Thoracic aorta (tissue), 2 donors: Measurements from ENCODE around the gene NOL11. TPM values are rescaled to one million over a fixed set of nuclear protein-coding genes. Genes with fewer than 3 reads are reported as not detected.
A peak's percentile ranks its signal among the peaks of the same experiment; 100 is the strongest.

ENCODE experiments used
- ATAC-seq: fragments of 150-250 bp; one replicate; pipeline ENCODE4 v1.8.0; 2017; ENCODE audit warnings: low read depth; ENCODE audit not compliant: insufficient number of reproducible peaks, low FRiP score
- DNase-seq: peaks from one replicate; pipeline ENCODE4 v3.0.0-alpha.2; 2020; ENCODE audit warnings: low spot score
- H3K27ac ChIP-seq, 2 donors: fragments of 200-600 bp; sonication (generic); 1 replicate in 1 of 2; 2 replicates in 1 of 2; pipeline ENCODE4 v1.5.1; 2016; ENCODE audit warnings: mild to moderate bottlenecking in 2 of 2, moderate library complexity in 2 of 2
- H3K27me3 ChIP-seq: fragments of 200-600 bp; sonication (generic); replicated peaks from 2 replicates; pipeline ENCODE4 v1.6.0; 2016; ENCODE audit warnings: mild to moderate bottlenecking; ENCODE audit not compliant: insufficient read depth
- H3K36me3 ChIP-seq: fragments of 200-600 bp; sonication (generic); one replicate; pipeline ENCODE4 v1.5.1; 2016
- H3K4me1 ChIP-seq, 2 donors: fragments of 200-600 bp; sonication (generic); 1 replicate in 1 of 2; 2 replicates in 1 of 2; pipeline versions ENCODE4 v1.5.1 to v1.6.0; 2016; ENCODE audit warnings: low read depth in 2 of 2, mild to moderate bottlenecking in 1 of 2; ENCODE audit not compliant: control insufficient read depth in 1 of 2
- H3K4me3 ChIP-seq: fragments of 200-600 bp; sonication (generic); 2 replicates; pipeline ENCODE4 v1.5.1; 2016; ENCODE audit warnings: mild to moderate bottlenecking
- H3K9me3 ChIP-seq: fragments of 200-600 bp; sonication (generic); 2 replicates; pipeline ENCODE4 v1.5.1; 2016
- CTCF ChIP-seq: fragments of 200-600 bp; sonication (generic); IDR thresholded peaks from one replicate; pipeline ENCODE4 v1.5.1; 2019; ENCODE audit warnings: antibody characterized with exemption
- total RNA-seq, 2 donors: library from RNA; depleted of rRNA; stranded (reverse); fragments of >200 nt; gene quantifications; one replicate each; pipeline versions ENCODE4 v1.1.0 to v1.2.3, GENCODE V29; 2016

Gene NOL11
- total RNA-seq, 2 donors from 2014 or later, result 12.2 to 22.2 TPM

DNA sequence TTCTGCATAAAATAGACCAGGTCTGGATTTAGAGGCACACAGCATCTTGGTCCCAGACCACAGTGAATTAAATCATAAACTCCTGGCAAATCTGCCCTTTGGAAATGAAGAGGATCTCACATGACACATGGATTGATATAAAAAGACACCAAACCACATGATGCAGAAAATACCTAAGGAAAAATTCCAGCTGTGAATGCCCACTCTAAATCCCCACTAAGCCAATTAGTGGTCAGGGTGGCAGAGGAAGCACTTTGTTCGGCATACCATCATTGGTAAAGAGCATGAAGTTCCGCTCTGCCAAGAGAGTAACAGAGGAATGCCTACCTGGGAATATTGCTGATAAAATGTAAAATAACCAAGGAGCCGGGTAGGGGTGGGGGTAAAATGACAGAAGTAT is 32.4 kb upstream of the NOL11 start:
- Histone ChIP-seq H3K4me3 (no peak overlapping the region), H3K27ac (no peak overlapping the region), H3K27me3 (no peaks in the 10 kb centered on the region), H3K36me3 (no peaks in the 10 kb centered on the region), H3K4me1 (peaks cover 0 to 8% of the 10 kb centered on the region in 2 donors), H3K9me3 (no peaks in the 10 kb centered on the region)
- ATAC-seq (no peak), DNase-seq (no peak)
- TF ChIP-seq CTCF, result no peak

- ATAC-seq (no peak), DNase-seq (no peak)
- Histone ChIP-seq H3K9me3 (no peaks in the 10 kb centered on the region), H3K4me3 (no peak overlapping the region), H3K36me3 (no peaks in the 10 kb centered on the region), H3K27ac (no peak overlapping the region), H3K27me3 (no peaks in the 10 kb centered on the region), H3K4me1 (peaks cover 0 to 8% of the 10 kb centered on the region in 2 donors)
- no peak for TF ChIP-seq CTCF
These were observed 31.5 kb upstream of the NOL11 start for GRCh38 chr17:67686241-67686640.

DNA sequence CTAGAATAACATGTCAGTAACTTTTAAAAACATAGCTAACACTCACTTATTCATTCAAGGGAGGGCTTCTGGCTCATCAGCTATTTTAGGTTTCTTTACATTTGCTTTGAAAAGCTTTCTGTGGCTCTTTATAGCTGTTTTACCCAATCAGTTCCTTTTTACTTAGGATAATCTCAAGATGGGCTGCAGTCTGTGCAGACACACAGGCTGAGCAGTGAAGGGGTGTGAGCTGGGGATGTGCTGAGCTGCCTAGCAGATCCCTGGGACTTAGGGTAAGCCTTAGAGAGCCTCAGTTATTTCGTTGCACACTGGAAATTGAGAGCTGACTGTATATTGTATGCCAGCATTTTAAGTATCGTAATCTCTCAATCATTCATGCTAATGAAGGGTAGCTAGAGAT is 30.2 kb upstream of the NOL11 start:
- Histone ChIP-seq H3K9me3 (no peaks in the 10 kb centered on the region), H3K4me1 (peaks cover 0 to 8% of the 10 kb centered on the region in 2 donors), H3K36me3 (no peaks in the 10 kb centered on the region), H3K27ac (no peak overlapping the region), H3K4me3 (no peak overlapping the region), H3K27me3 (no peaks in the 10 kb centered on the region)
- no peak for ATAC-seq
- no peak for DNase-seq
- TF ChIP-seq CTCF, result no peak

GRCh38 chr17:67689534-67690177 is 28.1 kb upstream of the NOL11 start:
- H3K4me3 ChIP-seq, result no peak overlapping the region
- peaks cover 0 to 8% of the 10 kb centered on the region in 2 donors for H3K4me1 ChIP-seq
- peak; percentile 11 for DNase-seq
- H3K27me3 ChIP-seq, result no peaks in the 10 kb centered on the region
- no peak for ATAC-seq
- H3K9me3 ChIP-seq, result no peaks in the 10 kb centered on the region
- no peaks in the 10 kb centered on the region for H3K36me3 ChIP-seq
- H3K27ac ChIP-seq, result no peak overlapping the region
- TF ChIP-seq CTCF, result peak; percentile 74

DNA sequence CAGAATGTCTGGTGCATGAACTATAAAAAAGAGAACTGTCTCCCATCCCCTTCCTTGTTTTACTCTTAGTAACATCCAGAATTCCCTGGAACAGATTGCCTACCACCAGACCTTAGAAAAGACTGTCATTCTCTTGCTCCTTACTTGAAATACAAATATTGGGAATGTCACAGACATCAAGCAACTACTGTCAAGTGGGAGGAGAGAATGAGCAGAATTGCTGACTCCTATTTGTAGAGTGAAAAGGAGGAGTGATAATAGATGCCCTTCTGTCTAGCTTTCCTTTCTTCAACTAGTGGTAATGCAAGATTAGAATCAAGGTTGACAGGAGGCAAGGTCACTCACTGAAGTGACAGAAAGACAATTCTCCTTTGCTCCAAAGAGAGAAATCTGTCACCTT is 23.9 kb upstream of the NOL11 start:
- no peak for ATAC-seq
- TF ChIP-seq CTCF, result no peak
- no peak for DNase-seq
- H3K4me1 ChIP-seq, result no peaks in the 10 kb centered on the region
- H3K4me3 ChIP-seq, result no peak overlapping the region
- H3K9me3 ChIP-seq, result no peaks in the 10 kb centered on the region
- H3K27me3 ChIP-seq, result no peaks in the 10 kb centered on the region
- H3K36me3 ChIP-seq, result no peaks in the 10 kb centered on the region
- no peak overlapping the region for H3K27ac ChIP-seq
